ENCODE measurements around the gene ITGB4. TPM values are rescaled to one million over a fixed set of nuclear protein-coding genes. Genes with fewer than 3 reads are reported as not detected.

ITGB4 gene
- total and polyA plus RNA-seq, 2 of the 13 experiments (the other 11 are each of a cell fraction or from before 2014, with no cell fraction given): 6.9 to 14.5 TPM

- peak; percentile 81; the same call in 1 of the 2 replicates for TF ChIP-seq ZBTB4 (CRISPR knock-in tag; IDR thresholded peaks at IDR 0.05; ENCODE audit: borderline replicate concordance)
- no peak; the same call in 1 of the 2 replicates for TF ChIP-seq ZNF33A (CRISPR knock-in tag; IDR thresholded peaks at IDR 0.05; ENCODE audit: borderline replicate concordance)
- TF ChIP-seq MYPOP (CRISPR knock-in tag; IDR thresholded peaks at IDR 0.05): 0 out of 2 replicates have a peak, but pooled peaks have one; percentile 59
- TF ChIP-seq ETS1 (CRISPR knock-in tag; IDR thresholded peaks at IDR 0.05): no peak
- peak; percentile 99 for TF ChIP-seq AHR (CRISPR knock-in tag; IDR thresholded peaks at IDR 0.05)
- TF ChIP-seq ZNF30 (CRISPR knock-in tag; IDR thresholded peaks at IDR 0.05): no peak
- no peak for TF ChIP-seq CEBPZ (IDR thresholded peaks at IDR 0.05; ENCODE audit: low read length)
- peak; percentile 87 for TF ChIP-seq ZSCAN20 (CRISPR knock-in tag; IDR thresholded peaks at IDR 0.05; ENCODE audit: borderline replicate concordance)
- 0 out of 2 replicates have a peak, but pooled peaks have one; percentile 8 for TF ChIP-seq SUZ12 (IDR thresholded peaks at IDR 0.05; ENCODE audit: low read depth, low read length)
- peak; percentile 94 for TF ChIP-seq NR0B2 (CRISPR knock-in tag; IDR thresholded peaks at IDR 0.05)
- TF ChIP-seq SNAPC2 (CRISPR knock-in tag; IDR thresholded peaks at IDR 0.05): no peak
- TF ChIP-seq SP4 (CRISPR knock-in tag; IDR thresholded peaks at IDR 0.05): peak; percentile 79; the same call in 1 of the 2 replicates
- no peak for TF ChIP-seq NONO (IDR thresholded peaks at IDR 0.05)
- peak; percentile 92 for TF ChIP-seq NONO (CRISPR knock-in tag; conservative IDR thresholded peaks at IDR 0.05)
- TF ChIP-seq ZNF782 (CRISPR knock-in tag; IDR thresholded peaks at IDR 0.05; ENCODE audit: borderline replicate concordance): peak; percentile 44; the same call in 1 of the 2 replicates
- TF ChIP-seq ATF1 (CRISPR knock-in tag; IDR thresholded peaks at IDR 0.05): peak; percentile 96
- no peak for TF ChIP-seq CEBPB (IDR thresholded peaks at IDR 0.05; ENCODE audit: borderline replicate concordance, low read depth, low read length)
- no peak for TF ChIP-seq ZSCAN29 (CRISPR knock-in tag; conservative IDR thresholded peaks at IDR 0.05)
- peak; percentile 80 for TF ChIP-seq RAD21 (CRISPR knock-in tag; IDR thresholded peaks at IDR 0.05)
- no peak for TF ChIP-seq ARNT (IDR thresholded peaks at IDR 0.05)
- TF ChIP-seq ZNF616 (CRISPR knock-in tag; IDR thresholded peaks at IDR 0.05; ENCODE audit: low read depth): 0 out of 2 replicates have a peak, but pooled peaks have one; percentile 82
Observed at GRCh38 chr17:75779250-75779986, 58.2 kb downstream of the ITGB4 start (continued).
